HEK293 (cell line): Measurements from ENCODE around the gene SDC3.

Source experiments
- CTCF ChIA-PET: fragments of 350-600 bp; formaldehyde crosslinking; extraction: SDS; loops from one replicate; lab custom pipeline; 2021; ENCODE audit warnings: antibody characterized with exemption; lab: Yijun Ruan, JAX
- POLR2A ChIA-PET: fragments of 300-600 bp; formaldehyde crosslinking; extraction: SDS; loops from one replicate; lab custom pipeline; 2020; ENCODE audit warnings: antibody characterized with exemption, inconsistent platforms; lab: Yijun Ruan, JAX
- H3K27ac ChIP-seq: fragments of 200-500 bp; sonication (Bioruptor generic); 2 replicates; pipeline ENCODE4 v1.5.1; 2014; ENCODE audit warnings: low read depth, low read length, control low read depth, inconsistent platforms; ENCODE audit errors: extremely low read depth
- H3K36me3 ChIP-seq, 2 experiments: fragments of 200-500 bp in 1 of 2; sonication (Bioruptor generic) in 1 of 2; 1 replicate in 1 of 2; 2 replicates in 1 of 2; pipeline ENCODE4 v1.5.1; 2014 to 2017; ENCODE audit warnings: inconsistent platforms in 2 of 2, low read length in 2 of 2; ENCODE audit not compliant: control insufficient read depth in 2 of 2, insufficient read depth in 1 of 2
- H3K4me1 ChIP-seq: fragments of 200-500 bp; sonication (Bioruptor generic); 2 replicates; pipeline ENCODE4 v1.5.1; 2014; ENCODE audit warnings: mild to moderate bottlenecking, low read length, inconsistent platforms; ENCODE audit not compliant: control insufficient read depth, insufficient read depth
- H3K4me3 ChIP-seq: 2 replicates; pipeline ENCODE4 v1.5.1; 2011; ENCODE audit warnings: low read depth, mild to moderate bottlenecking, control low read depth, low read length, moderate library complexity
- H3K9me3 ChIP-seq: fragments of 200-500 bp; sonication (Bioruptor generic); 2 replicates; pipeline ENCODE4 v1.5.1; 2014; ENCODE audit warnings: low read depth, low read length, inconsistent platforms; ENCODE audit not compliant: control insufficient read depth, insufficient read depth
- GFI1B ChIP-seq: fragments of 450-650 bp; formaldehyde crosslinking; IDR thresholded peaks from 2 replicates; pipeline ENCODE4 v1.5.1; 2016; ENCODE audit warnings: missing biosample characterization, missing genetic modification characterization
- HOXC10 ChIP-seq: sonication (generic); formaldehyde crosslinking; IDR thresholded peaks from 2 replicates; pipeline ENCODE4 v1.8.1; 2023; ENCODE audit warnings: mild to moderate bottlenecking, missing genetic modification reagents
- KLF10 ChIP-seq: fragments of 450-650 bp; IDR thresholded peaks from 2 replicates; pipeline ENCODE4 v1.5.1; 2018; ENCODE audit warnings: missing biosample characterization, mild to moderate bottlenecking, missing genetic modification characterization
- KLF16 ChIP-seq: fragments of 450-650 bp; formaldehyde crosslinking; IDR thresholded peaks from 2 replicates; pipeline ENCODE4 v1.5.1; 2017; ENCODE audit warnings: missing biosample characterization, missing genetic modification characterization
- OSR2 ChIP-seq: fragments of 450-650 bp; formaldehyde crosslinking; IDR thresholded peaks from 2 replicates; pipeline ENCODE4 v1.5.1; 2016; ENCODE audit warnings: missing biosample characterization, missing genetic modification characterization
- PATZ1 ChIP-seq: fragments of 450-650 bp; formaldehyde crosslinking; IDR thresholded peaks from 2 replicates; pipeline ENCODE4 v1.5.1; 2016; ENCODE audit warnings: missing biosample characterization, missing genetic modification characterization
- SP3 ChIP-seq: fragments of 450-650 bp; formaldehyde crosslinking; IDR thresholded peaks from 2 replicates; pipeline ENCODE4 v1.5.1; 2016; ENCODE audit warnings: missing biosample characterization, missing genetic modification characterization
- YY1 ChIP-seq: fragments of 450-650 bp; formaldehyde crosslinking; IDR thresholded peaks from 2 replicates; pipeline ENCODE4 v1.5.1; 2018; ENCODE audit warnings: missing biosample characterization, missing genetic modification characterization
- ZBTB26 ChIP-seq: fragments of 450-650 bp; formaldehyde crosslinking; optimal IDR thresholded peaks from 2 replicates; pipeline ENCODE3; 2016; ENCODE audit warnings: missing biosample characterization, mild to moderate bottlenecking, missing genetic modification characterization
- ZBTB44 ChIP-seq: fragments of 450-650 bp; IDR thresholded peaks from 2 replicates; pipeline ENCODE4 v1.5.1; 2018; ENCODE audit warnings: missing biosample characterization, mild to moderate bottlenecking, missing genetic modification characterization
- ZNF112 ChIP-seq: fragments of 450-650 bp; formaldehyde crosslinking; IDR thresholded peaks from 2 replicates; pipeline ENCODE4 v1.5.0; 2017; ENCODE audit warnings: missing biosample characterization, missing genetic modification characterization
- ZNF132 ChIP-seq: fragments of 450-650 bp; formaldehyde crosslinking; IDR thresholded peaks from 2 replicates; pipeline ENCODE4 v1.5.1; 2017; ENCODE audit warnings: missing biosample characterization, missing genetic modification characterization, borderline replicate concordance
- ZNF133 ChIP-seq: fragments of 450-650 bp; formaldehyde crosslinking; IDR thresholded peaks from 2 replicates; pipeline ENCODE4 v1.5.1; 2016; ENCODE audit warnings: missing biosample characterization, missing genetic modification characterization
- ZNF169 ChIP-seq: fragments of 450-650 bp; formaldehyde crosslinking; IDR thresholded peaks from 2 replicates; pipeline ENCODE4 v1.5.1; 2016; ENCODE audit warnings: missing biosample characterization, missing genetic modification characterization
- ZNF174 ChIP-seq: fragments of 450-650 bp; formaldehyde crosslinking; IDR thresholded peaks from 2 replicates; pipeline ENCODE4 v1.5.0; 2017; ENCODE audit warnings: missing biosample characterization, mild to moderate bottlenecking, missing genetic modification characterization
- ZNF214 ChIP-seq: fragments of 450-650 bp; formaldehyde crosslinking; IDR thresholded peaks from 2 replicates; pipeline ENCODE4 v1.5.1; 2017; ENCODE audit warnings: missing biosample characterization, mild to moderate bottlenecking, missing genetic modification characterization, borderline replicate concordance
- ZNF292 ChIP-seq: fragments of 450-650 bp; formaldehyde crosslinking; IDR thresholded peaks from 2 replicates; pipeline ENCODE4 v1.5.1; 2016; ENCODE audit warnings: low read depth, missing biosample characterization, missing genetic modification characterization, borderline replicate concordance
- ZNF404 ChIP-seq: fragments of 450-650 bp; formaldehyde crosslinking; IDR thresholded peaks from 2 replicates; pipeline ENCODE4 v1.5.1; 2017; ENCODE audit warnings: missing biosample characterization, missing genetic modification characterization
- ZNF426 ChIP-seq: fragments of 450-650 bp; formaldehyde crosslinking; IDR thresholded peaks from 2 replicates; pipeline ENCODE4 v1.5.1; 2017; ENCODE audit warnings: missing biosample characterization, missing genetic modification characterization, mild to moderate bottlenecking, inconsistent platforms, moderate library complexity
- ZNF433 ChIP-seq: fragments of 450-650 bp; formaldehyde crosslinking; IDR thresholded peaks from 2 replicates; pipeline ENCODE4 v1.5.1; 2016; ENCODE audit warnings: missing biosample characterization, missing genetic modification characterization, low read depth
- TF ChIP-seq, protein P1 (sequence below): fragments of 450-650 bp; formaldehyde crosslinking; conservative IDR thresholded peaks from 2 replicates; pipeline ENCODE4 v1.5.1; 2016; ENCODE audit warnings: low read depth, missing biosample characterization, missing genetic modification characterization
- TF ChIP-seq, protein P2 (sequence below): fragments of 450-650 bp; formaldehyde crosslinking; IDR thresholded peaks from 2 replicates; pipeline ENCODE4 v1.5.1; 2017; ENCODE audit warnings: missing biosample characterization, missing genetic modification characterization

Gene SDC3

GRCh38 chr1:30914587-30914922 lies 6.0 kb upstream of the SDC3 start:
- Histone ChIP-seq H3K9me3 (no peaks in the 10 kb centered on the region), H3K4me3 (no peak overlapping the region), H3K36me3 (no peaks in the 10 kb centered on the region), H3K4me1 (peaks cover 3% of the 10 kb centered on the region; the same call in 1 of the 2 replicates), H3K27ac (no peak overlapping the region)
- ChIA-PET POLR2A (interaction anchor here (1.4 kb wide), 1 partner anchor 135 kb away, joined by 4 read pairs; no protein-coding TSS in a partner anchor), CTCF (interaction anchor here (0.6 to 7.7 kb wide), 6 partner anchors 8 to 427 kb away, joined by 3 to 434 read pairs (median 6); no protein-coding TSS in a partner anchor)
- TF ChIP-seq ZBTB26 (no peak), ZNF112 (no peak), ZNF292 (tag by site-specific recombination) (no peak), ZBTB44 (tag by site-specific recombination) (no peak), ZNF169 (tag by site-specific recombination) (no peak), ZNF132 (tag by site-specific recombination) (no peak), ZNF174 (tag by site-specific recombination) (no peak), SP3 (tag by site-specific recombination) (no peak), KLF16 (tag by site-specific recombination) (no peak), YY1 (tag by site-specific recombination) (no peak), KLF10 (tag by site-specific recombination) (no peak)

- H3K9me3 ChIP-seq, result no peaks in the 10 kb centered on the region
- TF ChIP-seq ZNF426 (tag by site-specific recombination) (no peak), OSR2 (no peak), ZNF433 (tag by site-specific recombination) (no peak), PATZ1 (tag by site-specific recombination) (no peak), ZBTB26 (no peak), ZNF404 (no peak), GFI1B (tag by site-specific recombination) (no peak), ZNF214 (tag by site-specific recombination) (no peak), ZNF133 (tag by site-specific recombination) (no peak), HOXC10 (CRISPR knock-in tag) (no peak)
- TF ChIP-seq, protein P1, sequence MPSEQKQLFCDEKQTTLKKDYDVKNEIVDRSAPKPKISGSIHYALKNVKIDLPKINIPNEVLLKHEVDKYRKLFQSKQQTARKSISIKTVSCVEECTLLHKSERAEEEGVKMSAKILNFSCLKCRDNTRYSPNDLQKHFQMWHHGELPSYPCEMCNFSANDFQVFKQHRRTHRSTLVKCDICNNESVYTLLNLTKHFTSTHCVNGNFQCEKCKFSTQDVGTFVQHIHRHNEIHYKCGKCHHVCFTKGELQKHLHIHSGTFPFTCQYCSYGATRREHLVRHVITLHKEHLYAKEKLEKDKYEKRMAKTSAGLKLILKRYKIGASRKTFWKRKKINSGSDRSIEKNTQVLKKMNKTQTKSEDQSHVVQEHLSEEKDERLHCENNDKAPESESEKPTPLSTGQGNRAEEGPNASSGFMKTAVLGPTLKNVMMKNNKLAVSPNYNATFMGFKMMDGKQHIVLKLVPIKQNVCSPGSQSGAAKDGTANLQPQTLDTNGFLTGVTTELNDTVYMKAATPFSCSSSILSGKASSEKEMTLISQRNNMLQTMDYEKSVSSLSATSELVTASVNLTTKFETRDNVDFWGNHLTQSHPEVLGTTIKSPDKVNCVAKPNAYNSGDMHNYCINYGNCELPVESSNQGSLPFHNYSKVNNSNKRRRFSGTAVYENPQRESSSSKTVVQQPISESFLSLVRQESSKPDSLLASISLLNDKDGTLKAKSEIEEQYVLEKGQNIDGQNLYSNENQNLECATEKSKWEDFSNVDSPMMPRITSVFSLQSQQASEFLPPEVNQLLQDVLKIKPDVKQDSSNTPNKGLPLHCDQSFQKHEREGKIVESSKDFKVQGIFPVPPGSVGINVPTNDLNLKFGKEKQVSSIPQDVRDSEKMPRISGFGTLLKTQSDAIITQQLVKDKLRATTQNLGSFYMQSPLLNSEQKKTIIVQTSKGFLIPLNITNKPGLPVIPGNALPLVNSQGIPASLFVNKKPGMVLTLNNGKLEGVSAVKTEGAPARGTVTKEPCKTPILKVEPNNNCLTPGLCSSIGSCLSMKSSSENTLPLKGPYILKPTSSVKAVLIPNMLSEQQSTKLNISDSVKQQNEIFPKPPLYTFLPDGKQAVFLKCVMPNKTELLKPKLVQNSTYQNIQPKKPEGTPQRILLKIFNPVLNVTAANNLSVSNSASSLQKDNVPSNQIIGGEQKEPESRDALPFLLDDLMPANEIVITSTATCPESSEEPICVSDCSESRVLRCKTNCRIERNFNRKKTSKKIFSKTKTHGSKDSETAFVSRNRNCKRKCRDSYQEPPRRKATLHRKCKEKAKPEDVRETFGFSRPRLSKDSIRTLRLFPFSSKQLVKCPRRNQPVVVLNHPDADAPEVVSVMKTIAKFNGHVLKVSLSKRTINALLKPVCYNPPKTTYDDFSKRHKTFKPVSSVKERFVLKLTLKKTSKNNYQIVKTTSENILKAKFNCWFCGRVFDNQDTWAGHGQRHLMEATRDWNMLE (tag by site-specific recombination), result no peak
- TF ChIP-seq, protein P2, sequence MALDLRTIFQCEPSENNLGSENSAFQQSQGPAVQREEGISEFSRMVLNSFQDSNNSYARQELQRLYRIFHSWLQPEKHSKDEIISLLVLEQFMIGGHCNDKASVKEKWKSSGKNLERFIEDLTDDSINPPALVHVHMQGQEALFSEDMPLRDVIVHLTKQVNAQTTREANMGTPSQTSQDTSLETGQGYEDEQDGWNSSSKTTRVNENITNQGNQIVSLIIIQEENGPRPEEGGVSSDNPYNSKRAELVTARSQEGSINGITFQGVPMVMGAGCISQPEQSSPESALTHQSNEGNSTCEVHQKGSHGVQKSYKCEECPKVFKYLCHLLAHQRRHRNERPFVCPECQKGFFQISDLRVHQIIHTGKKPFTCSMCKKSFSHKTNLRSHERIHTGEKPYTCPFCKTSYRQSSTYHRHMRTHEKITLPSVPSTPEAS (tag by site-specific recombination), result no peak
- peaks cover 8% of the 10 kb centered on the region for H3K4me1 ChIP-seq
- no peaks in the 10 kb centered on the region for H3K36me3 ChIP-seq
- POLR2A ChIA-PET, result interaction anchor here (1.1 to 1.6 kb wide), 2 partner anchors 112 to 152 kb away, joined by 3 to 6 read pairs; no protein-coding TSS in a partner anchor
- CTCF ChIA-PET, result interaction anchor here (1.0 to 7.7 kb wide), 9 partner anchors 10 to 194 kb away, joined by 3 to 434 read pairs (median 14); no protein-coding TSS in a partner anchor
- no peak overlapping the region for H3K27ac ChIP-seq
- H3K4me3 ChIP-seq, result no peak overlapping the region
Measured at GRCh38 chr1:30912913-30913652, 4.5 kb upstream of the SDC3 start.
